Transverse colon (tissue), 4 donors: Measurements from ENCODE around the gene MGMT. TPM values are rescaled to one million over a fixed set of nuclear protein-coding genes. Genes with fewer than 3 reads are reported as not detected.

Experiments
- DNase-seq: peaks from one replicate; pipeline ENCODE4 v3.0.0-alpha.2; 2019
- H3K27ac ChIP-seq, 4 donors: fragments of 200-600 bp; sonication (generic); 2 replicates each; pipeline ENCODE4 v1.5.1; 2016 to 2018; ENCODE audit warnings: inconsistent platforms in 4 of 4
- H3K27me3 ChIP-seq: fragments of 200-600 bp; sonication (generic); 2 replicates; pipeline ENCODE4 v1.5.1; 2017; ENCODE audit warnings: inconsistent platforms
- H3K36me3 ChIP-seq, 4 donors: fragments of 200-600 bp; sonication (generic); 2 replicates each; pipeline ENCODE4 v1.5.1; 2017 to 2019; ENCODE audit warnings: inconsistent platforms in 4 of 4
- H3K4me1 ChIP-seq, 4 donors: fragments of 200-600 bp; sonication (generic); 2 replicates each; pipeline ENCODE4 v1.5.1; 2017 to 2020; ENCODE audit warnings: inconsistent platforms in 4 of 4
- H3K4me3 ChIP-seq, 4 donors: fragments of 200-600 bp; sonication (generic); 1 replicate in 1 of 4; 2 replicates in 3 of 4; pipeline versions ENCODE4 v1.5.1 to v1.6.1; 2017 to 2019; ENCODE audit warnings: inconsistent platforms in 4 of 4
- H3K9me3 ChIP-seq, 2 donors: fragments of 200-600 bp; sonication (generic); 2 replicates each; pipeline ENCODE4 v1.5.1; 2017 to 2019; ENCODE audit warnings: inconsistent platforms in 2 of 2
- CTCF ChIP-seq, 5 experiments: fragments of 200-600 bp in 3 of 5; fragments of 450-650 bp in 2 of 5; sonication (generic) in 3 of 5; IDR thresholded peaks; 1 replicate in 2 of 5; 2 replicates in 3 of 5; pipeline ENCODE4 v1.5.1; 2016 to 2017; ENCODE audit warnings: antibody characterized with exemption in 5 of 5, inconsistent platforms in 3 of 5, mild to moderate bottlenecking in 2 of 5, moderate library complexity in 1 of 5
- EP300 ChIP-seq: sonication (generic); formaldehyde crosslinking; IDR thresholded peaks from one replicate; pipeline ENCODE4 v1.6.1; 2017; ENCODE audit warnings: antibody characterized with exemption, low read depth
- POLR2A ChIP-seq: fragments of 450-650 bp; IDR thresholded peaks from one replicate; pipeline ENCODE4 v1.6.1; 2016; ENCODE audit warnings: antibody characterized with exemption, mild to moderate bottlenecking, moderate library complexity
- POLR2AphosphoS5 ChIP-seq, 3 donors: sonication (generic); formaldehyde crosslinking; IDR thresholded peaks; one replicate each; pipeline ENCODE4 v1.6.1; 2016; ENCODE audit warnings: antibody characterized with exemption in 3 of 3
- WGBS, 2 donors: methylation state at CpG; one replicate each; pipeline ENCODE4 v1.1.5; 2018; ENCODE audit warnings: low coverage in 1 of 2; 5-methylcytosine and 5-hydroxymethylcytosine counted together
- in situ Hi-C, 4 donors: fragments of 200-750 bp; cut with MboI; loops; one replicate each; pipeline versions ENCODE4 v1.15.0 to v1.15.1; 2017; ENCODE audit warnings: low sequenced_read_pairs in 3 of 4, low pct_ligation_motif_present in 1 of 4, low pct_unique_long_range_greater_than_20kb in 1 of 4
- intact Hi-C: fragments of 100-400 bp; cut with DNase I; formaldehyde crosslinking; loops from one replicate; pipeline ENCODE4 v1.15.1; 2023; ENCODE audit warnings: low total_unique reads
- total RNA-seq, 4 donors: library from RNA; depleted of rRNA; stranded (reverse); fragments of >200 nt; gene quantifications; one replicate each; pipeline ENCODE4 v1.1.0, GENCODE V29; 2016

The MGMT gene
- total RNA-seq, 4 donors from 2014 or later, result 6.6 to 28.9 (median 14.0) TPM

- Histone ChIP-seq H3K27ac (no peak overlapping the region), H3K4me1 (peaks cover 0 to 3% (median under 1%) of the 10 kb centered on the region in 4 donors), H3K27me3 (no peaks in the 10 kb centered on the region), H3K4me3 (no peak overlapping the region), H3K36me3 (no peaks in the 10 kb centered on the region), H3K9me3 (no peaks in the 10 kb centered on the region)
- no peak for DNase-seq
- WGBS, 2 donors, result 60 to 85% methylated on average over 1 to 22 of the region's 22 CpGs
- in situ Hi-C loops (no loop called here), intact Hi-C loops (no loop called here)
- TF ChIP-seq CTCF (IDR thresholded peaks at IDR 0.05) (no peak), POLR2A (no peak), EP300 (no peak)
Measured at GRCh38 chr10:129472696-129473555, 5.9 kb downstream of the MGMT start.

GRCh38 chr10:129474642-129475041 lies 7.6 kb downstream of the MGMT start:
- no peaks in the 10 kb centered on the region for H3K27me3 ChIP-seq
- no peaks in the 10 kb centered on the region for H3K36me3 ChIP-seq
- intact Hi-C loops, result no loop called here
- DNase-seq, result no peak
- H3K4me3 ChIP-seq, result no peak overlapping the region
- no peaks in the 10 kb centered on the region for H3K4me1 ChIP-seq
- 94 to 95% methylated on average over 6 to 11 of the region's 11 CpGs for WGBS, 2 donors
- TF ChIP-seq POLR2A (no peak), CTCF (IDR thresholded peaks at IDR 0.05) (no peak), EP300 (no peak), POLR2AphosphoS5 (IDR thresholded peaks at IDR 0.05) (no peak)
- H3K27ac ChIP-seq, result no peak overlapping the region
- H3K9me3 ChIP-seq, result no peaks in the 10 kb centered on the region
- in situ Hi-C loops, result no loop called here

DNA sequence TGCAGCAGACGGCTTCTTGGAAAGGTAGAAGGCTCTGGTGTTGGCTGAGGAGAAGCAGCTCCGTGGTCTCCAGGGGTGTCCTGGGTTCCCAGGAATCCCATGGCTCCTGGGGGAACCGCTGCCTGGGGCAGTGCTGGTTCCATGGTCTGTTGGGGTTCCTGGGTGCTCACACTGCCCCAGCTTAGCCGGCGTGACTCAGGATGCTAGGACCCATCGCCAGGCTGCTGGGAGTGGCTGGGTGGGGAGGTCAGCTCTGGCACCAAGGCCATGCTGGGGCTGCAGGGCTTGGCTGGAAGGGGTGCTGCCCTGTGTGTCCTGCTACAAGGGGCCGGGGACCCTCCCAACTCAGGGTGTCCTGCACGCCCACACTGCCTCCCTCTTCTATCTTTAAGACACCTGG lies 9.4 kb downstream of the MGMT start:
- no peak for DNase-seq
- H3K9me3 ChIP-seq, result peaks cover 0 to 7% of the 10 kb centered on the region in 2 donors
- intact Hi-C loops (no loop called here), in situ Hi-C loops (no loop called here)
- H3K36me3 ChIP-seq, result no peaks in the 10 kb centered on the region
- no peaks in the 10 kb centered on the region for H3K27me3 ChIP-seq
- no peak for TF ChIP-seq POLR2AphosphoS5 (IDR thresholded peaks at IDR 0.05)
- no peak for TF ChIP-seq CTCF (IDR thresholded peaks at IDR 0.05)
- TF ChIP-seq EP300, result no peak
- H3K4me3 ChIP-seq, result no peak overlapping the region
- H3K27ac ChIP-seq, result no peak overlapping the region
- H3K4me1 ChIP-seq, result no peaks in the 10 kb centered on the region
- 93% methylated on average over 6 of the region's 8 CpGs; no CpG with 5 or more reads in 1 of the 2 donors for WGBS, 2 donors

DNA sequence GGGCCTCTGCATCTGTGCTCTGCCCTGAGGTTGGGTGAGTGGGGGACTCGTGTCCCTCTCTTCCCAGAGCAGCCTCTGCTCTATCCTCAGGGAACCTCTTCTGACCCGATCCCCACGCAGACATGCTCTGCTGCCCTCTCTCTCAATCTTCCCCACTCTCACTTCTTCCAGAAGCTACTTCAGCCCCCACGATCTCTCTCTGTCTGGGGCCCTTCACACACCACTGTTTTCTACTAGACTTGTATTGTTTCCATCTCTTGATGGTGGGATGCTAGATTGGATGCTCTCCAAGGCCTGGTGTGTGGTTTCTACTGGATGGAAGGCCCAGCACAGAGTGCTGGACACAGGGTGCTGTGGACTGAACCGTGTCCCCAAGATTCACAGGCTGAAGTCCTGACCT lies 10.0 kb downstream of the MGMT start:
- DNase-seq, result no peak
- Histone ChIP-seq H3K9me3 (peaks cover 1 to 13% of the 10 kb centered on the region in 2 donors), H3K36me3 (no peaks in the 10 kb centered on the region), H3K4me3 (no peak overlapping the region), H3K4me1 (no peaks in the 10 kb centered on the region), H3K27ac (no peak overlapping the region), H3K27me3 (no peaks in the 10 kb centered on the region)
- TF ChIP-seq CTCF (IDR thresholded peaks at IDR 0.05) (no peak), POLR2AphosphoS5 (IDR thresholded peaks at IDR 0.05) (no peak), POLR2A (no peak), EP300 (no peak)
- intact Hi-C loops (no loop called here), in situ Hi-C loops (no loop called here)
- 90% methylated on average over 5 of the region's 5 CpGs; no CpG with 5 or more reads in 1 of the 2 donors for WGBS, 2 donors
